Activated T-helper 9 cell treated with anti-CD3 and anti-CD28 coated beads, Interleukin-2, amount 50 U/mL, for 16 hours (primary cell): ENCODE measurements around the gene POM121.
A peak's percentile ranks its signal among the peaks of the same experiment; 100 is the strongest.
"Not testable (repeated sequence)": the region's sequence is repeated elsewhere in the genome, so short reads cannot be mapped to it uniquely, and the experiment has no call there.

Experiments used
- DNase-seq: peaks from one replicate; pipeline ENCODE4 v3.0.0-alpha.2; 2020; ENCODE audit warnings: low read depth

Gene POM121

DNA sequence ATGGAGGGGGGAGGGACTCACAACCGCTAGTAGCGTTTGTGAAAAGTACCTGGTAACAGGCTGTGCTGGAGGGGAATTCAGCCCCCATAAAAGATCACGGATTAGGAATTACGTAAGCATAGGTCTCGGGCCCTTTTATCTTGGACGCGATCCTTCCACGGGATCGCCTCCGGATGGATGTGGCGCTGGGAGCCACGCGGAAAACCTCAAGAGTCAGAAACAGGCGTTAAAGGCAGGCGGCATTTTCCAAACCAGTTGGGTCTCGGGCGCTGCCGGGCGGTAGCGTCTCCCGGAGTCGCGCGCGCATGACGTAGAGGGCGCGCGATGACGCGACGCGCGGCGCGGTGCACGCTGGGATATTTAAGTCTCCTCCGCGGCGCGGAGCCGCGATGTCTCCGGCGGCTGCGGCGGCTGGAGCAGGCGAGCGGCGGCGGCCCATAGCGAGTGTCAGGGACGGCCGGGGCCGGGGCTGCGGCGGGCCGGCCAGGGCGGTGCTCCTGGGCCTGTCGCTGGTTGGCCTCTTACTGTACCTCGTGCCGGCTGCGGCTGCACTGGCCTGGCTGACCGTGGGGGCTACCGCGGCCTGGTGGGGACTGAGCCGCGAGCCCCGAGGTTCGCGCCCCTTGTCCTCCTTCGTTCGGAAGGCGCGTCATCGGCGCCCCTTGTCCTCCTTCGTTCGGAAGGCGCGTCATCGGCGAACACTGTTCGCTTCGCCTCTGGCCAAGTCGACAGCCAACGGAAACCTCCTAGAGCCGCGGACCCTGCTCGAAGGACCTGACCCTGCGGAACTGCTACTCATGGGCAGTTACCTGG, at the start of gene POM121:
TSS of gene POM121 (plus strand) at position 363 of the 813 bp plus-strand sequence. CDS start at position 390, 27 bp downstream.
- peak; percentile 78 for DNase-seq

DNA sequence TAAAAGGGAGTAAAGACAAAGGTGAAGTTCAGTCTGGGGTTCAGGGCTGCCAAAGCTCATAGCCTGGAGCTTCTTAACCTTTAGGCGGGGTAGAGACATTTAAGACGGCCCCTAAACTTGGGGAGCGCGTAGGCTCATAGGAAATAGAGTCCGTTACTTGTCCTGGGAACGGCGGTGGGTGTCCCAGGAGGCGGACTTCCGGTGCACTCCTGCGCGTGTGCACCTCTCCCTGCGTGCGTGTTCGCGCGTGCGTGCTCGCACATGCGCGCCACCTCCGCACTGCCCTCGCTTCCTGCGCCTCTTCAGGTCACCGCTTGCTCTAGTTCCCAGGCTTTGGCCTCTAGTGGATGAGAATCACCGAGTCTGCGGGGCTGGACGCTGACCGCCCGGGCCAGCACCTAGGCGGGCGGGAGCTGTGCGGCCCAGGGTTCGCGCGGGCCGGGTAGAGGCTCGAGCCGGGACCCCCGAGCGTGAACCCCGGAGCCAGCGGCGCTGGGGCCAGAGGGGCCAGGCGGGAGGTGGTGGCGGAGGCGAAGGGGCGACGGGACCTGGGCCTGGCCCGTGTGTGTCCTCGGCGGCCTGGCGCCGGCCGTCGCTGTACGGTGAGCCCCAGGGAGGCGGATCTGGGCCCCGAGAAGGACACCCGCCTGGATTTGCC, 45.7 kb upstream of the POM121 start:
- peak; percentile 60 for DNase-seq

GRCh38 chr7:72879737-72880215, 45.1 kb upstream of the POM121 start:
- DNase-seq, result peak; percentile 11

DNA sequence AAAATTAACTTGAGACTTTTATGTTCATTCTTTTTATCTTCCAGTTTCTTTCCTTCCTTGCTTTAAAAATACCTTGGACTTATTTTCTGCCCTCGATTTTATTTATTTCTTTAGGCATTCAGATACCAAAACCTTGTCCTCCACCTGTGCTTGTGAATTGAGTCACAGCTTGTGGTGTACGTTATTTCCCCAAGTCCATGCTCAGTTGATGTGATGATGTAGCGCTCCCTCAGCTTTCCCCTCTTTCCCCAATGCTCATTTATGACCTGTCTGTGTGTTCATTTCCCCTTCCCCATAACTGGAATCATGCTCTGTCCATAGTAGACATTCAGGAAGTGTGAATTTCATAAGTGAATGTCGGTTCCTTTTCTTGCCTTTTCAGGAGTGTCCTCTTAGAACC, 33.1 kb upstream of the POM121 start:
- not testable (repeated sequence) for DNase-seq

DNA sequence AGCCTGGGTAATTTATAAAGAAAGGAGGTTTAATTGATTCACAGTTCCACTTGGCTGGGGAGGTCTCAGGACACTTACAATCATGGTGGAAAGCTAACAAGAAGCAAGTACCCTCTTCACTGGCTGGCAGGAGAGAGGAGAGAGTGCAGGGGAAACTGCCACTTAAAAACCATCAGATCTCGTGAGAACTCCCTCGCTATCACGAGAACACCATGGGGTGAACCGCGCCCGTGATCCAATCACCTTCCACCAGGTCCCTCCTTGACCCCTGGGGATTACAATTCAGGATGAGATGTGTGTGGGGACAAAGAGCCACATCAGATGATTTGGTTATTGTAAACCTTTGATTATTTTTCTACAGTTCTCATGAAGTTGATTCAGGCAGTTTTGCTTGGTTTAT, 20.2 kb upstream of the POM121 start:
- DNase-seq, result not testable (repeated sequence)

GRCh38 chr7:72908422-72908821, 16.5 kb upstream of the POM121 start:
- DNase-seq, result not testable (repeated sequence)

- not testable (repeated sequence) for DNase-seq
These were observed 13.5 kb upstream of the POM121 start for GRCh38 chr7:72911395-72911794.

GRCh38 chr7:72913750-72914149, 11.1 kb upstream of the POM121 start:
- not testable (repeated sequence) for DNase-seq

GRCh38 chr7:72914756-72915525, 10.0 kb upstream of the POM121 start:
- peak; percentile 33 for DNase-seq

DNA sequence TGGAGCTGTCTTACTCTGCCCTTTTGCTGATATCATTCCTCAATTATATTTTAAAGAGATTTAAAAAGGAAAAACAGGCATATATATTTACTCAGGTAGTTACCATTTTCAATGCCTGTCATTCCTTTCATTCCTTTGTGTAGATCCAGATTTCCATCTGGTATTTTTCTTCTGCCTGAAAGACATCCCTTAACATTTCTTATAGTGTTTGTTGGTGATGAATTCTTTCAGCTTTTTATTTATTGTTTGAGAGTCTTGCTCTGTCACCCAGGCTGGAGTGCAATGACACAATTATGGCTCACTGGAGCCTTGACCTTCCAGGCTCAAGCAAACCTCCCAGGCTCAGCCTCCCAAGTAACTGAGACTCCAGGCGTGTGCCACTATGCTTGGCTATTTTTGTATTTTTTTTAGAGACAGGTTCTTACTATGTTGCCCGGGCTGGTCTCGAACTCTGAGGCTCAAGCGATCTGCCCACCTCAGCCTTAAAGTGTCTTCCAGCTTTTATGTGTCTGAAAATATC, 5.6 kb upstream of the POM121 start:
- no peak for DNase-seq

DNA sequence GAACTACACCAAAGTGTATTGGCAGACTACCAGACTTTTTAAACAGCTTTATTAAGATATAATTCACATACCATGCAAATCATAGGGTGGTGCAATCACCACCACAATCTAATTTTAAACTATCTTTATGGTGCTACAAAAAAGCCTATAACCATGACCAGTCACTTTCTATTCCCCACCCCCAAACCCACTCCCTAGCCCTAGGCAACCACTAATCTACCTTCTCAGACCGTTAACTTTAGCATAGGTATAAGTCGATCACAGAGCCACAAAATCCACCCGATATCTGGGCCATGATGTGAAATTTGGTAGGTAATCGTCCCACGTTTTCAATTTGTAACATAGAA, 536 bp upstream of the POM121 start:
- no peak for DNase-seq

DNA sequence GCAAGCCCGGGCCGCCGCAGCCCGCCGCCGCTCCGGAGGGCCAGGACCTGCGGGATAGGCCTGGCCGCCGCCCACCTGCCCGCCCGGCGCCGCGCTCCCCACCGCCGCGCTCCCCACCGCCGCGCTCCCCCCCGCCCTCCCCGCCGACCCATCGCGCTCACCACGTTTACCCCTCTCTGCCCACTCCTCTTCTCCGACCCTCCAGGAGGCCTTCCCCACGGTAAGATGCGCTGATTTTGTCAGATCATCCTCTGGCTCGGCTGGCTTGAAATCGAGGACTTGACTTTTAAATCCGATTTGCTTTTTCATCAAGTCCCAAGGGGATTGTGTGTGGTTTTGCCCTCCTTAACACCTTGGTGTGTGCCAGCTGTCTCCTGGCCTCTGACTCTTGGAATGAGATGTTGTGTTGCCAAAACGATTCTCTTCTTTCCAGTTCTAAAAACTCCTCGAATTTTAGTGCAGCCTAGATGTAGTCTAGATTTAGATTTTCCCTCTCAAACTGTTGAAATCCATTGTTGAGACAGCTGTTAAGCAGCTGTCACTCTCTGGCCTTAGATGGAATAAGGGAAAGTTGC, 738 bp downstream of the POM121 start:
- DNase-seq, result no peak

- not testable (repeated sequence) for DNase-seq
These were observed 2.9 kb downstream of the POM121 start for GRCh38 chr7:72927791-72928190.

GRCh38 chr7:72928216-72928615, 3.3 kb downstream of the POM121 start:
- DNase-seq, result not testable (repeated sequence)

- not testable (repeated sequence) for DNase-seq
These were observed 17.3 kb downstream of the POM121 start for GRCh38 chr7:72942022-72942705.

DNA sequence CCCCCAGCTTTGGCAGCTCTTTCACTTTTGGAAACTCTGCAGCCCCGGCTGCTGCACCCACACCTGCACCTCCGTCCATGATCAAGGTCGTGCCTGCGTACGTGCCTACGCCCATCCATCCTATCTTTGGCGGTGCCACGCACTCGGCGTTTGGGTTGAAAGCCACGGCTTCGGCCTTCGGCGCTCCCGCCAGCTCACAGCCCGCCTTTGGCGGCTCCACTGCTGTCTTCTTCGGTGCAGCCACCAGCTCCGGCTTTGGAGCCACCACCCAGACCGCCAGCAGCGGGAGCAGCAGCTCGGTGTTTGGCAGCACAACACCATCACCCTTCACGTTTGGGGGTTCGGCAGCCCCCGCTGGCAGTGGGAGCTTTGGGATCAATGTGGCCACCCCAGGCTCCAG, 18.1 kb downstream of the POM121 start:
- not testable (repeated sequence) for DNase-seq

DNA sequence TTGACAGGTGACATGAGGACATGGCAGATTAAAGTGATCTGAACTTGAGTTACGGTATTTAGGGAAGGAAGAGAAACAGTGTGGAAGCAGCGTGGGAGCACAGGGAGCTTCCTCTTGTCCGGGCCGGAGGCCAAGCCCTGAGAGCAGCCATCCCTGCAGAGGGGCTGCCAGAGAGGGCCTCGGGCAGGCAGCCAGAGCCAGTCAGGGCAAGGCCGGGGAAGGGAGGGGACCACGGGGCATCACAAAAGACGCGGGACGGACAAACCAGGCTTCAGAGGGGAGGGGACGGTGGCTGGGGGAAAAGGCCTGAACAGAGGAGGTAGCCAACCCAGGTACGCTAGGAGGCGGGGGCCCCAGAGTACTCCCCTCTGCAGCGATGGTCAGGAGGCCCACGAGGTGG, 20.0 kb downstream of the POM121 start:
- not testable (repeated sequence) for DNase-seq

- DNase-seq, result not testable (repeated sequence)
These were observed 20.7 kb downstream of the POM121 start for GRCh38 chr7:72945597-72945996.

GRCh38 chr7:72946130-72946745, 21.3 kb downstream of the POM121 start:
- DNase-seq, result not testable (repeated sequence)

DNA sequence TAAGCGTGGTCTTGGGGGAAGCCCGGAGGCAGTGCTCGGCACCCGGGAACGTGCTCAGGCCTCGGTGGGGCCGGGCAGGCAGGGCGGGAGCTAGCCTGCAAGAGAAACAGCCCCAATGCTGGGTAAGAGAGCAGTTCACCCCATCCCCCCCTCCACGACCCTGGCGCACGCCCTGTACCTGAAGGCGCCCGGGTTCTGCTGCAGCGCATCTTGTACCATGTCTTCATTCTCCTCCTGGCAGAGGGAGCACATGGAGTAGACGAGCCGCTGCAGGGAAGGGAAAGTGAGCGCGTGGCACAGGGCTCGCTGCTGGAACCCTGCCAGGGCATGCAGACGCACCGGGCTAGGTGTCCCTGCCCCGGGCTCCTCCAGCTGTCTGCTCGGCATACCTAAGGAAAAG, 23.8 kb downstream of the POM121 start:
- not testable (repeated sequence) for DNase-seq

DNA sequence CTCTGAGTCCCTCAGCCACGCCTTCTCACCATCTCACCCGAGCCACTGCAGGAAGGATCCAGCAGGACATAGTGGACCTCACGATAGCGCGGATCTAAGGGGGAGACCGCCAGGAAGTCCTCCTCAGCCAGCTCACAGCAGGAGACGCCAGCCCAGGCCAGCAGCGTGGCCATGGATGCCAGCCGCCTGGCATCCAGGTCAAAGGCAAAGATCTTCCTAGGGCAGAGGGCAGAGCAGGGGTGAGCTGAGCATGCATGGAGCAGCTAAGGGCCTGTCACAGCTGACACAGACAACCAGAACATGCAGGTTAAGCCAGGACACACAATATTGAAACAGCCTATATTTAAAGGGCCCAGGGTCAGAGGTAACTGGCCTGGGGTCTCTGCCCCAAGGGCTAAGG, 24.4 kb downstream of the POM121 start:
- DNase-seq, result not testable (repeated sequence)
